ENCODE results near the gene SLC35D1. TPM values are rescaled to one million over a fixed set of nuclear protein-coding genes. Genes with fewer than 3 reads are reported as not detected.
A peak's percentile ranks its signal among the peaks of the same experiment; 100 is the strongest.

The SLC35D1 gene
- total RNA-seq, 1 experiment from 2014 or later: 20.1 TPM

GRCh38 chr1:67044631-67045270 is 9.2 kb downstream of the SLC35D1 start:
- no peak for DNase-seq (ENCODE audit: low read depth)

GRCh38 chr1:67043366-67043765 is 10.6 kb downstream of the SLC35D1 start:
- no peak for DNase-seq (ENCODE audit: low read depth)

- no peak for DNase-seq (ENCODE audit: low read depth)
These were observed 12.0 kb downstream of the SLC35D1 start for GRCh38 chr1:67041841-67042503.

- no peak for DNase-seq (ENCODE audit: low read depth)
These were observed 13.5 kb downstream of the SLC35D1 start for GRCh38 chr1:67040405-67040804.

GRCh38 chr1:67031859-67032247 is 22.1 kb downstream of the SLC35D1 start:
- no peak for DNase-seq (ENCODE audit: low read depth)

GRCh38 chr1:67031121-67031858 is 22.7 kb downstream of the SLC35D1 start:
- no peak for DNase-seq (ENCODE audit: low read depth)

- no peak for DNase-seq (ENCODE audit: low read depth)
These were observed 24.5 kb downstream of the SLC35D1 start for GRCh38 chr1:67029472-67029871.

- no peak for DNase-seq (ENCODE audit: low read depth)
These were observed 33.2 kb downstream of the SLC35D1 start for GRCh38 chr1:67020765-67021164.

GRCh38 chr1:67020304-67020703 is 33.6 kb downstream of the SLC35D1 start:
- DNase-seq (ENCODE audit: low read depth): peak; percentile 15

GRCh38 chr1:67019600-67020136 is 34.3 kb downstream of the SLC35D1 start:
- peak; percentile 83 for DNase-seq (ENCODE audit: low read depth)

GRCh38 chr1:67019121-67019520 is 34.8 kb downstream of the SLC35D1 start:
- DNase-seq (ENCODE audit: low read depth): no peak

GRCh38 chr1:67018574-67018973 is 35.4 kb downstream of the SLC35D1 start:
- DNase-seq (ENCODE audit: low read depth): no peak

- DNase-seq (ENCODE audit: low read depth): peak; percentile 47
These were observed 40.4 kb downstream of the SLC35D1 start for GRCh38 chr1:67013573-67013972.

- no peak for DNase-seq (ENCODE audit: low read depth)
These were observed 44.2 kb downstream of the SLC35D1 start for GRCh38 chr1:67009792-67010191.

- no peak for DNase-seq (ENCODE audit: low read depth)
These were observed 48.9 kb downstream of the SLC35D1 start for GRCh38 chr1:67005068-67005467.

GRCh38 chr1:67004176-67004575 is 49.8 kb downstream of the SLC35D1 start:
- DNase-seq (ENCODE audit: low read depth): no peak

GRCh38 chr1:67001682-67002425 is 52.1 kb downstream of the SLC35D1 start:
- no peak for DNase-seq (ENCODE audit: low read depth)

- no peak for DNase-seq (ENCODE audit: low read depth)
These were observed 54.1 kb downstream of the SLC35D1 start for GRCh38 chr1:66999640-67000400.

- no peak for DNase-seq (ENCODE audit: low read depth)
These were observed 55.0 kb downstream of the SLC35D1 start for GRCh38 chr1:66998972-66999371.

GRCh38 chr1:66996018-66996682 is 57.8 kb downstream of the SLC35D1 start:
- DNase-seq (ENCODE audit: low read depth): peak; percentile 65

GRCh38 chr1:66993076-66993475 is 60.9 kb downstream of the SLC35D1 start:
- DNase-seq (ENCODE audit: low read depth): no peak
